ENCODE results near the gene SUCO. TPM values are rescaled to one million over a fixed set of nuclear protein-coding genes. Genes with fewer than 3 reads are reported as not detected.

SUCO gene
- total RNA-seq, 4 donors from 2014 or later: 23.9 to 49.4 (median 34.5) TPM

GRCh38 chr1:172574080-172574479 is 41.1 kb downstream of the SUCO start:
- H3K36me3 ChIP-seq: peaks cover 43% of the 10 kb centered on the region
- 96% methylated on average over 2 of the region's 2 CpGs for WGBS
- no peak for DNase-seq (ENCODE audit: low spot score in 2 of 2)
- H3K27me3 ChIP-seq: no peaks in the 10 kb centered on the region
- no peak for TF ChIP-seq EP300 (IDR thresholded peaks at IDR 0.05)
- TF ChIP-seq, protein P1, sequence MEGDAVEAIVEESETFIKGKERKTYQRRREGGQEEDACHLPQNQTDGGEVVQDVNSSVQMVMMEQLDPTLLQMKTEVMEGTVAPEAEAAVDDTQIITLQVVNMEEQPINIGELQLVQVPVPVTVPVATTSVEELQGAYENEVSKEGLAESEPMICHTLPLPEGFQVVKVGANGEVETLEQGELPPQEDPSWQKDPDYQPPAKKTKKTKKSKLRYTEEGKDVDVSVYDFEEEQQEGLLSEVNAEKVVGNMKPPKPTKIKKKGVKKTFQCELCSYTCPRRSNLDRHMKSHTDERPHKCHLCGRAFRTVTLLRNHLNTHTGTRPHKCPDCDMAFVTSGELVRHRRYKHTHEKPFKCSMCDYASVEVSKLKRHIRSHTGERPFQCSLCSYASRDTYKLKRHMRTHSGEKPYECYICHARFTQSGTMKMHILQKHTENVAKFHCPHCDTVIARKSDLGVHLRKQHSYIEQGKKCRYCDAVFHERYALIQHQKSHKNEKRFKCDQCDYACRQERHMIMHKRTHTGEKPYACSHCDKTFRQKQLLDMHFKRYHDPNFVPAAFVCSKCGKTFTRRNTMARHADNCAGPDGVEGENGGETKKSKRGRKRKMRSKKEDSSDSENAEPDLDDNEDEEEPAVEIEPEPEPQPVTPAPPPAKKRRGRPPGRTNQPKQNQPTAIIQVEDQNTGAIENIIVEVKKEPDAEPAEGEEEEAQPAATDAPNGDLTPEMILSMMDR (IDR thresholded peaks at IDR 0.05): no peak
- no peaks in the 10 kb centered on the region for H3K4me1 ChIP-seq
- H3K27ac ChIP-seq: no peak overlapping the region
- H3K4me3 ChIP-seq: no peak overlapping the region
- no peaks in the 10 kb centered on the region for H3K9me3 ChIP-seq

- no peak for TF ChIP-seq POLR2AphosphoS5 (IDR thresholded peaks at IDR 0.05)
- no peak for TF ChIP-seq POLR2A (IDR thresholded peaks at IDR 0.05)
- no peak for TF ChIP-seq EP300 (IDR thresholded peaks at IDR 0.05)
- TF ChIP-seq, protein P1 (IDR thresholded peaks at IDR 0.05): no peak
- Histone ChIP-seq H3K27ac (no peak overlapping the region), H3K36me3 (peaks cover 23% of the 10 kb centered on the region), H3K9me3 (no peaks in the 10 kb centered on the region), H3K4me3 (no peak overlapping the region), H3K4me1 (no peaks in the 10 kb centered on the region), H3K27me3 (no peaks in the 10 kb centered on the region)
- WGBS: 85% methylated on average over 1 of the region's 1 CpG
- DNase-seq (ENCODE audit: low spot score in 2 of 2): no peak
Measured at GRCh38 chr1:172578586-172578985, 45.6 kb downstream of the SUCO start.

GRCh38 chr1:172581273-172581672 is 48.3 kb downstream of the SUCO start:
- no peak overlapping the region for H3K27ac ChIP-seq
- DNase-seq (ENCODE audit: low spot score in 2 of 2): no peak
- H3K36me3 ChIP-seq: peaks cover 11% of the 10 kb centered on the region
- no peak for TF ChIP-seq EP300 (IDR thresholded peaks at IDR 0.05)
- TF ChIP-seq, protein P1 (IDR thresholded peaks at IDR 0.05): no peak
- TF ChIP-seq POLR2AphosphoS5 (IDR thresholded peaks at IDR 0.05): no peak
- no peak overlapping the region for H3K4me3 ChIP-seq
- no peaks in the 10 kb centered on the region for H3K27me3 ChIP-seq
- no peaks in the 10 kb centered on the region for H3K9me3 ChIP-seq
- peaks cover 5% of the 10 kb centered on the region for H3K4me1 ChIP-seq

GRCh38 chr1:172581779-172582178 is 48.8 kb downstream of the SUCO start:
- H3K4me1 ChIP-seq: peaks cover 5% of the 10 kb centered on the region
- DNase-seq (ENCODE audit: low spot score in 2 of 2): no peak
- TF ChIP-seq, protein P1 (IDR thresholded peaks at IDR 0.05): no peak
- no peak for TF ChIP-seq EP300 (IDR thresholded peaks at IDR 0.05)
- no peak for TF ChIP-seq POLR2A (IDR thresholded peaks at IDR 0.05)
- no peak for TF ChIP-seq POLR2AphosphoS5 (IDR thresholded peaks at IDR 0.05)
- peaks cover 11% of the 10 kb centered on the region for H3K36me3 ChIP-seq
- WGBS: 97% methylated on average over 1 of the region's 1 CpG
- no peak overlapping the region for H3K27ac ChIP-seq
- no peak overlapping the region for H3K4me3 ChIP-seq
- H3K27me3 ChIP-seq: no peaks in the 10 kb centered on the region
- H3K9me3 ChIP-seq: no peaks in the 10 kb centered on the region

GRCh38 chr1:172582889-172583288 is 49.9 kb downstream of the SUCO start:
- no peaks in the 10 kb centered on the region for H3K9me3 ChIP-seq
- peaks cover 7% of the 10 kb centered on the region for H3K36me3 ChIP-seq
- no peak overlapping the region for H3K27ac ChIP-seq
- TF ChIP-seq EP300 (IDR thresholded peaks at IDR 0.05): no peak
- TF ChIP-seq POLR2AphosphoS5 (IDR thresholded peaks at IDR 0.05): no peak
- TF ChIP-seq POLR2A (IDR thresholded peaks at IDR 0.05): no peak
- TF ChIP-seq, protein P1 (IDR thresholded peaks at IDR 0.05): no peak
- WGBS: 88% methylated on average over 3 of the region's 3 CpGs
- no peak for DNase-seq (ENCODE audit: low spot score in 2 of 2)
- peaks cover 5% of the 10 kb centered on the region for H3K4me1 ChIP-seq
- no peaks in the 10 kb centered on the region for H3K27me3 ChIP-seq
- no peak overlapping the region for H3K4me3 ChIP-seq
